ENCODE results near the gene HUS1.

DNA sequence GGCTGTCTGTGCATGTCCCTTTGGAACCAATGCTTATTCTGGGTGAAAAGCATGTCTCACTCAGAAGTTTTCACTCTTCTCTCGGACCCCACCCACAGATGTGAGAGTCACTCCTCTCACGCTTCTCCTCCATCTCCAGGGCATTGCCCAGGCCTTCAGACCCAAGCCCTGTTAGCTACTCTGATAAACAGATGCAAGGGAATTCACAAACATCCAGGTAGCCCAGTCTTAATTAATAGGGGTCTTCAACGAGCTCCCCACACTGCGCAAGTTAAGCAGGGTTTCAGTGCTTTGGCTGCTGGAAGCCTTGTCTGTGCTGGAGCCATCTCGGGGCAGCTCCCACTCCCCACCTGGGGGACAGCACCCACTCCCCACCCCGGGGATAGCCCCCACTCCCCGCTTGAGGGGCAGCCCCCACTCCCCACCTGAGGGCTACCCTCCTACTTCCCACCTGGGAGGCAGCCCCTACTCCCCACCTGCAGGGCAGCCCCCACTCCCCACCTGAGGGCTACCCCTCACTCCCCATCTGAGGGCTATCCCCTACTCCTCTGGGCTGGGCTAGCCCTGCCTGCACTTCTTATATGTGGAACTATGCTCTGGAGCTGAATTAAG lies 39.9 kb downstream of the HUS1 start:
- TF ChIP-seq, protein P1, sequence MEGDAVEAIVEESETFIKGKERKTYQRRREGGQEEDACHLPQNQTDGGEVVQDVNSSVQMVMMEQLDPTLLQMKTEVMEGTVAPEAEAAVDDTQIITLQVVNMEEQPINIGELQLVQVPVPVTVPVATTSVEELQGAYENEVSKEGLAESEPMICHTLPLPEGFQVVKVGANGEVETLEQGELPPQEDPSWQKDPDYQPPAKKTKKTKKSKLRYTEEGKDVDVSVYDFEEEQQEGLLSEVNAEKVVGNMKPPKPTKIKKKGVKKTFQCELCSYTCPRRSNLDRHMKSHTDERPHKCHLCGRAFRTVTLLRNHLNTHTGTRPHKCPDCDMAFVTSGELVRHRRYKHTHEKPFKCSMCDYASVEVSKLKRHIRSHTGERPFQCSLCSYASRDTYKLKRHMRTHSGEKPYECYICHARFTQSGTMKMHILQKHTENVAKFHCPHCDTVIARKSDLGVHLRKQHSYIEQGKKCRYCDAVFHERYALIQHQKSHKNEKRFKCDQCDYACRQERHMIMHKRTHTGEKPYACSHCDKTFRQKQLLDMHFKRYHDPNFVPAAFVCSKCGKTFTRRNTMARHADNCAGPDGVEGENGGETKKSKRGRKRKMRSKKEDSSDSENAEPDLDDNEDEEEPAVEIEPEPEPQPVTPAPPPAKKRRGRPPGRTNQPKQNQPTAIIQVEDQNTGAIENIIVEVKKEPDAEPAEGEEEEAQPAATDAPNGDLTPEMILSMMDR (IDR thresholded peaks at IDR 0.05): no peak
- no peak for TF ChIP-seq POLR2A (IDR thresholded peaks at IDR 0.05)
- no peak for TF ChIP-seq EP300 (IDR thresholded peaks at IDR 0.05)
- TF ChIP-seq POLR2AphosphoS5 (IDR thresholded peaks at IDR 0.05): no peak

All from upper lobe of left lung (tissue), 4 donors.